Embryonic facial prominence (tissue), 1 donor: Measurements from ENCODE around the gene FOXD4L5.
"Not testable (repeated sequence)": the region's sequence is repeated elsewhere in the genome, so short reads cannot be mapped to it uniquely, and the experiment has no call there.

Experiments used
- DNase-seq: peaks from one replicate; pipeline ENCODE4 v3.0.0-alpha.2; 2016; ENCODE audit errors: extremely low spot score

Gene FOXD4L5

DNA sequence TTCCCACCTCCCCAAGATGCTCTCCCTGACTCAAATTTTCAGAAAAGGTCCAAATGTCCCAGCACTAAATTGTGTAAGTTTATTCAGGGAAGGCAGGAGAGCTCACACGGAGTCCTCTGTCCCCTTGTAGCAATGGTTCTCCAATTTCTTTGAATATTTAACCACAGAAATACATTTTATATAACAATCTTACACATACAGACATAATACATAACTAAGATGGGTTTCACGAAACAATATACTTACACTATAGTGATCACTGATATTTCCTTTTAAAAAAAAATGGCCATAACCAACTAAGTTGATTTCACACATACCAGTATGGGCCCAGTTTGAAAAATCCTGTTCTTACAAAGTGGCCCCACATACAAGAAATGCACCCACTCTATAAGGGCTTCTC is at the start of gene FOXD4L5:
Gene FOXD4L5 (minus strand): TSS at position 101 of the 400 bp plus-strand sequence. CDS start 832 bp downstream, outside the sequence.
- not testable (repeated sequence) for DNase-seq

DNA sequence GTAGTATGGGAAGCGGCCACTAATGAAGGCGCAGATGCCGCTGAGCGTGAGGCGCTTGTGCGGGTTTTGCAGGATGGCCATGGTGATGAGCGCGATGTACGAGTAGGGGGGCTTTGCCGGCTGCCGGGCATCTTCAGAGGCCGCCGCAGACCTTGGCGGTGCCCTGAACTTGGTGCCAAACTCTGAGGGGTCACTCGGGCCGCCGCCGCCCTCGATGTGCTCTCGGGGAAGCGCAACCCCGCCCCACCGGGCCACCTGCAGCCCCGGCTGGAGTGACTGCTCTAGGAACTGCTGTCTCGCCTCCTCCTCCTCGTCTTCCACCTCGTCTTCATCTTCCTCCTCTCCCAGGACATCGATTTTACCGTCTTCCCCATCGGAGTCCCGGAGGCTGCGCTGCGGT is 1.1 kb downstream of the FOXD4L5 start:
- DNase-seq: not testable (repeated sequence)

DNA sequence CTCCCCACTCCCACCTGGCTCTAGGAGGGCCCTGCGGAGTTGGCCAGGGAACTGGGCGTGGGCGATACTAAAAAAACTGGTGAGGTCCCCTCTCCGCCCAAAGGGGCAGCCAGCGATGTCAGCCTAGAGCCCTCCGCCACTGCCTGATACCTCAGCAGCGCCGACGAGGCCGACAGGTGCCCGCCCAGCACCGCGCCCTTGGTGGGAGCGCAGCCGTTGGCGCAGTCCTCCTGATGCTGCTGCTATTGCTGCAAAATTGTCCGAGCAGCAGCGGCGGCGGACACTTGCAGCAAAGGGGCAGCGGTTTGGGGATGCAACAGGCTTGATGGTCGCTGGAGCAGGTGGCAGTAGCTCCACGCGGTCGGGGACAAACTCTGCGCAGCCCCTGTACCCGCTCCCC is 2.0 kb downstream of the FOXD4L5 start:
- DNase-seq: not testable (repeated sequence)
